BE2C (cell line): Measurements from ENCODE around the gene MIPEP.

ENCODE experiments used
- DNase-seq: peaks from one replicate; pipeline ENCODE4 v3.0.0-alpha.2; 2020
- H3K27me3 ChIP-seq: fragments of 250-450 bp; sonication (Bioruptor Pico); 2 replicates; pipeline ENCODE4 v1.5.1; 2020; ENCODE audit warnings: mild to moderate bottlenecking
- H3K36me3 ChIP-seq: fragments of 250-450 bp; sonication (Bioruptor Pico); 2 replicates; pipeline ENCODE4 v1.5.1; 2020; ENCODE audit warnings: mild to moderate bottlenecking
- H3K4me1 ChIP-seq: fragments of 250-450 bp; sonication (Bioruptor Pico); 2 replicates; pipeline ENCODE4 v1.5.1; 2020
- H3K4me3 ChIP-seq: 2 replicates; pipeline ENCODE4 v1.5.1; 2011; ENCODE audit warnings: low read depth, low read length
- H3K9me3 ChIP-seq: fragments of 250-450 bp; sonication (Bioruptor Pico); 2 replicates; pipeline ENCODE4 v1.5.1; 2020
- CTCF ChIP-seq: IDR thresholded peaks from 2 replicates; pipeline ENCODE4 v1.5.1; 2012; ENCODE audit warnings: mild to moderate bottlenecking, low read depth, low read length

The MIPEP gene

DNA sequence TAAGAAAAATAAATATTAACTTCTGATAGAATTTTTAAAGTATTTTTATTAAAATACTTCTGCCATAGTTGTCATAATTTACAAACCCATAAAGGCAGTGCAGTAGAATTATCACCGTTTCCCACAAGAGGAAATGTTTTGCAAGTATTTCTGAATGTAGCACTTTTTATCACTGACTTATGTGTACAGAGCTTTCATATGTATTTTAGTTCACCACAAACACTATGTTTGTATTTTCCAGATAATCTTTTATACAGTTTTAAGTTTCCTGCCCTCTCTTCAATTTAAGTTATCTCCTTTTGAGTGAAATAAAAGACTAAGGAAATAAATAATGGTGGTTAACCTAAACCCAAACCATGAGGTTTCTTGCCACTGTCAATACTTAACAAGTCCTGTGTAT lies 24.2 kb downstream of the MIPEP start:
- DNase-seq = no peak
- Histone ChIP-seq H3K36me3 (no peaks in the 10 kb centered on the region), H3K4me1 (no peaks in the 10 kb centered on the region), H3K9me3 (no peaks in the 10 kb centered on the region), H3K27me3 (no peaks in the 10 kb centered on the region), H3K4me3 (no peak overlapping the region)
- no peak for TF ChIP-seq CTCF

DNA sequence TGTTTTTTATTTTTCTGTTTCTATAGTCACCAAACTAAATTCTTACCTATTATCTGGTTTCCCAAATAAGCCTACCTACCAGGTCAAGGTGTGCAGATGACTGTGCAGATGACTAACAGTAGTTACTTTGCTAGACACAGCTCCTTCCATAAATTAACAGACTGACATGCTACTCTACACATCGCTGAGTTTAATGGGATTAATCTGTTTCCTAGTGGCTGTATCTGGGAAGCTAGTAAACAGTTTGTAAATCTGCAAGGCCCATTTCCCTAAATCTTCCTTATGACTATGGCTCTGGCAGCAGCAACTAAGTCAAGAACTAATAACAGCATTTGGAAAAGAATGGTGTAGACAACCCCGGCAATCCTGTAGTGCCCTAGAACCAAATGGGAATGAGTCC lies 27.9 kb downstream of the MIPEP start:
- TF ChIP-seq CTCF = no peak
- H3K4me1 ChIP-seq = no peaks in the 10 kb centered on the region
- no peak overlapping the region for H3K4me3 ChIP-seq
- no peaks in the 10 kb centered on the region for H3K9me3 ChIP-seq
- no peak for DNase-seq
- H3K36me3 ChIP-seq = no peaks in the 10 kb centered on the region
- H3K27me3 ChIP-seq = no peaks in the 10 kb centered on the region

DNA sequence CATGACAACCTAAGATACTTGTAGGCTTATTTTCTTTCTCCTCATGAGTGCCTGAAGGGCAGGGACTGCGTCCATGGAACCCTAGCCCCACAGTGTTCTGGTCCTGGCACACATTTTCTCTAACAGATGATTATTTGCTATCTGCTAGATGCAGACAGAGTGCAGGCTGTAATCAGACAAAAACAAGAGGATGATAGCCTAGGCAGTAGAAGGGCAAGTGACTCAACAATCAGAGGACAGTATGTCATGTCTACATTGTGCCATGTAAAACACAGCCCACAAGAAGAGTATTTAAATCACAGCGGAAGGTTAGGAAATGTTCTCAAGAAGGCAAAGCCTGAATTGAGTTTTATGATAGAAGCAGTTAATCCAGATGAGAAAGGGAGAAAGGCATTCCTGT lies 29.3 kb downstream of the MIPEP start:
- no peak for TF ChIP-seq CTCF
- Histone ChIP-seq H3K27me3 (no peaks in the 10 kb centered on the region), H3K9me3 (no peaks in the 10 kb centered on the region), H3K4me1 (no peaks in the 10 kb centered on the region), H3K4me3 (no peak overlapping the region), H3K36me3 (no peaks in the 10 kb centered on the region)
- DNase-seq = no peak

- H3K27me3 ChIP-seq = no peaks in the 10 kb centered on the region
- no peak for DNase-seq
- H3K4me1 ChIP-seq = no peaks in the 10 kb centered on the region
- H3K9me3 ChIP-seq = no peaks in the 10 kb centered on the region
- TF ChIP-seq CTCF = no peak
- H3K4me3 ChIP-seq = no peak overlapping the region
- no peaks in the 10 kb centered on the region for H3K36me3 ChIP-seq
These were observed 29.7 kb downstream of the MIPEP start for GRCh38 chr13:23859455-23859854.

DNA sequence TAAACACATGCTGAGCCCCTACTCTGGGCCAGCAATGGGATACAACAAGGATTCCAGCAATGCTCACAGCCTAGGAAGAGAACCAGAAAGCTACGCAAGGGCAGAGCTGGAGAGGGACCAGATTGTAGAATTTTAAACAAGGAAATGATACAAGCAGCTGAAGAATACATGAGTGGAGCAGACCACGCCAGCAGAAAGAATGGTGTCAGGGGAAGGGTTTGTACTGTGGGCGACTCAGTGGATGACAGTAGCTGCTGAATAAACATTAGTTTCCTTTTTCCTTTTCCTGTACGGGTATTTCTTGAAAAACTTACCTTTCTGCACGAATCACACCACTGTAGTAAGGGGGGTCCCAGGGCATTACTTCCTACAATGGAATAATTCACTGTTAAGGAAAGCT lies 30.7 kb downstream of the MIPEP start:
- Histone ChIP-seq H3K27me3 (no peaks in the 10 kb centered on the region), H3K36me3 (no peaks in the 10 kb centered on the region), H3K9me3 (no peaks in the 10 kb centered on the region), H3K4me3 (no peak overlapping the region), H3K4me1 (no peaks in the 10 kb centered on the region)
- no peak for TF ChIP-seq CTCF
- no peak for DNase-seq

GRCh38 chr13:23856008-23856750 lies 33.0 kb downstream of the MIPEP start:
- no peak for TF ChIP-seq CTCF
- H3K27me3 ChIP-seq = no peaks in the 10 kb centered on the region
- H3K9me3 ChIP-seq = no peaks in the 10 kb centered on the region
- no peaks in the 10 kb centered on the region for H3K4me1 ChIP-seq
- no peaks in the 10 kb centered on the region for H3K36me3 ChIP-seq
- H3K4me3 ChIP-seq = no peak overlapping the region
- no peak for DNase-seq
